H1 (cell line): Measurements from ENCODE around the gene GRIN2B. TPM values are rescaled to one million over a fixed set of nuclear protein-coding genes. Genes with fewer than 3 reads are reported as not detected.

Experiments used
- CTCF ChIA-PET: fragments of 300-600 bp; sonication (Branson Sonifier 250); formaldehyde crosslinking; loops from one replicate; lab custom pipeline; 2021; ENCODE audit not compliant: partially characterized antibody; lab: Charles Lee
- POLR2A ChIA-PET: fragments of 300-600 bp; sonication (Branson Sonifier 250); formaldehyde crosslinking; loops from one replicate; lab custom pipeline; 2021; ENCODE audit warnings: inconsistent platforms; ENCODE audit not compliant: partially characterized antibody; lab: Charles Lee
- DNase-seq, 2 experiments: peaks; one replicate each; pipeline versions ENCODE4 v3.0.0 to v3.0.0-alpha.2; 2010 to 2022; ENCODE audit warnings: low spot score in 2 of 2, low read depth in 1 of 2, mixed read lengths in 1 of 2
- FAIRE-seq: peaks from 2 replicates; lab custom pipeline; 2011; peaks lifted over from hg19 to GRCh38; lab: Jason Lieb, UNC
- H2AFZ ChIP-seq: 2 replicates; pipeline ENCODE4 v1.8.1; 2012; ENCODE audit warnings: low read length, inconsistent platforms
- H2AK5ac ChIP-seq: 2 replicates; pipeline ENCODE4 v1.6.1; 2013; ENCODE audit warnings: low read depth, low read length
- H2BK120ac ChIP-seq: replicated peaks from 2 replicates; pipeline ENCODE3; 2013; ENCODE audit warnings: low read depth, low read length, inconsistent platforms
- H2BK12ac ChIP-seq: 2 replicates; pipeline ENCODE4 v1.6.1; 2013; ENCODE audit warnings: low read depth, low read length
- H2BK15ac ChIP-seq: 2 replicates; pipeline ENCODE4 v1.6.1; 2013; ENCODE audit warnings: low read length
- H2BK20ac ChIP-seq: 2 replicates; pipeline ENCODE4 v1.6.1; 2013; ENCODE audit warnings: low read length
- H2BK5ac ChIP-seq: 2 replicates; pipeline ENCODE4 v1.6.1; 2013; ENCODE audit warnings: low read depth, low read length
- H3K14ac ChIP-seq: 2 replicates; pipeline ENCODE4 v1.6.1; 2013; ENCODE audit warnings: inconsistent platforms; ENCODE audit not compliant: insufficient read length
- H3K18ac ChIP-seq: 2 replicates; pipeline ENCODE4 v1.6.1; 2013; ENCODE audit warnings: low read length; ENCODE audit errors: extremely low read depth
- H3K23ac ChIP-seq: 2 replicates; pipeline ENCODE4 v1.6.1; 2013; ENCODE audit warnings: inconsistent platforms; ENCODE audit not compliant: insufficient read length
- H3K23me2 ChIP-seq: 2 replicates; pipeline ENCODE4 v1.6.1; 2013; ENCODE audit warnings: low read depth, low read length
- H3K27ac ChIP-seq: 2 replicates; pipeline ENCODE4 v1.6.1; 2011; ENCODE audit warnings: low read depth, low read length, inconsistent platforms
- H3K27me3 ChIP-seq, 4 experiments: replicated peaks in 1 of 4; 1 replicate in 1 of 4; 2 replicates in 3 of 4; pipeline versions ENCODE4 v1.6.1 to v1.8.1; 2011 to 2013; ENCODE audit warnings: low read length in 3 of 4, mild to moderate bottlenecking in 3 of 4, inconsistent platforms in 2 of 4, mixed read lengths in 2 of 4, moderate library complexity in 1 of 4; ENCODE audit not compliant: control insufficient read depth in 3 of 4, insufficient read depth in 3 of 4; ENCODE audit errors: extremely low read depth in 1 of 4
- H3K36me3 ChIP-seq, 4 experiments: 2 replicates each; pipeline versions ENCODE4 v1.6.1 to v1.8.1; 2011 to 2013; ENCODE audit warnings: mild to moderate bottlenecking in 4 of 4, low read length in 3 of 4, moderate library complexity in 2 of 4, control low read depth in 1 of 4, inconsistent platforms in 1 of 4; ENCODE audit not compliant: insufficient read depth in 4 of 4, control insufficient read depth in 2 of 4
- H3K4ac ChIP-seq: replicated peaks from 2 replicates; pipeline ENCODE3; 2013; ENCODE audit warnings: low read length, low read depth, mixed read lengths, inconsistent platforms; ENCODE audit not compliant: insufficient read length
- H3K4me1 ChIP-seq, 4 experiments: replicated peaks in 1 of 4; 1 replicate in 1 of 4; 2 replicates in 3 of 4; pipeline versions ENCODE4 v1.6.1 to v1.8.1; 2011 to 2013; ENCODE audit warnings: low read length in 3 of 4, inconsistent platforms in 2 of 4, mixed read lengths in 1 of 4; ENCODE audit not compliant: insufficient read depth in 4 of 4, control insufficient read depth in 3 of 4
- H3K4me2 ChIP-seq, 2 experiments: 2 replicates each; pipeline versions ENCODE4 v1.6.1 to v1.8.1; 2011 to 2013; ENCODE audit warnings: low read depth in 2 of 2, low read length in 2 of 2, control low read depth in 1 of 2, inconsistent platforms in 1 of 2, mild to moderate bottlenecking in 1 of 2; ENCODE audit not compliant: insufficient read depth in 1 of 2
- H3K4me3 ChIP-seq, 4 experiments: fragments of 200-600, 300-600 bp in 1 of 4; sonication (generic), shearing (Covaris generic), sonication (Bioruptor Twin) in 1 of 4; 2 replicates each; pipeline versions ENCODE4 v1.5.1 to v1.8.1; 2011 to 2016; ENCODE audit warnings: low read length in 4 of 4, low read depth in 3 of 4, control low read depth in 2 of 4, inconsistent platforms in 2 of 4, mild to moderate bottlenecking in 2 of 4, mixed read lengths in 1 of 4, moderate library complexity in 1 of 4; ENCODE audit not compliant: insufficient read depth in 2 of 4; ENCODE audit errors: extremely low read depth in 1 of 4
- H3K56ac ChIP-seq: replicated peaks from 2 replicates; pipeline ENCODE3; 2013; ENCODE audit warnings: low read depth, mild to moderate bottlenecking, mixed read lengths, low read length, inconsistent platforms; ENCODE audit not compliant: insufficient read length
- H3K79me1 ChIP-seq: 2 replicates; pipeline ENCODE4 v1.6.1; 2013; ENCODE audit warnings: low read depth, low read length, control low read depth
- H3K79me2 ChIP-seq, 2 experiments: 2 replicates each; pipeline versions ENCODE4 v1.6.1 to v1.8.1; 2012 to 2013; ENCODE audit warnings: low read length in 2 of 2, mild to moderate bottlenecking in 2 of 2, inconsistent platforms in 1 of 2; ENCODE audit not compliant: insufficient read depth in 2 of 2, control insufficient read depth in 1 of 2
- H3K9ac ChIP-seq, 4 experiments: replicated peaks in 1 of 4; 1 replicate in 1 of 4; 2 replicates in 3 of 4; pipeline versions ENCODE4 v1.6.1 to v1.8.1; 2011 to 2013; ENCODE audit warnings: low read depth in 3 of 4, low read length in 3 of 4, control low read depth in 2 of 4, mild to moderate bottlenecking in 2 of 4, moderate library complexity in 2 of 4, inconsistent platforms in 1 of 4; ENCODE audit errors: extremely low read depth in 1 of 4
- H3K9me3 ChIP-seq, 2 experiments: 2 replicates each; pipeline versions ENCODE4 v1.6.1 to v1.8.1; 2012 to 2013; ENCODE audit warnings: mild to moderate bottlenecking in 2 of 2, moderate library complexity in 2 of 2, control low read depth in 1 of 2, inconsistent platforms in 1 of 2, low read depth in 1 of 2, low read length in 1 of 2, mixed read lengths in 1 of 2; ENCODE audit not compliant: insufficient read depth in 2 of 2
- H4K20me1 ChIP-seq, 2 experiments: replicated peaks in 1 of 2; 2 replicates each; pipeline versions ENCODE3 to v1.8.1; 2011 to 2013; ENCODE audit warnings: inconsistent platforms in 2 of 2, low read length in 2 of 2, mild to moderate bottlenecking in 1 of 2; ENCODE audit not compliant: insufficient read depth in 2 of 2, control insufficient read depth in 1 of 2
- H4K5ac ChIP-seq: 2 replicates; pipeline ENCODE4 v1.6.1; 2013; ENCODE audit warnings: low read length, low read depth, mixed read lengths, inconsistent platforms; ENCODE audit not compliant: insufficient read length
- H4K8ac ChIP-seq: 2 replicates; pipeline ENCODE4 v1.8.0; 2013; ENCODE audit warnings: mild to moderate bottlenecking, moderate library complexity, low read length, inconsistent platforms; ENCODE audit not compliant: insufficient read depth; ENCODE audit errors: extremely low read depth
- H4K91ac ChIP-seq: replicated peaks from 2 replicates; pipeline ENCODE3; 2013; ENCODE audit warnings: low read length, mixed read lengths, inconsistent platforms; ENCODE audit not compliant: insufficient read length
- CEBPB ChIP-seq: IDR thresholded peaks from 2 replicates; pipeline ENCODE4 v1.6.1; 2012; ENCODE audit warnings: low read depth, low read length
- CTCF ChIP-seq, 3 experiments: IDR thresholded peaks; 1 replicate in 2 of 3; 2 replicates in 1 of 3; pipeline versions ENCODE4 v1.5.1 to v1.6.1; 2011; ENCODE audit warnings: low read length in 3 of 3, mild to moderate bottlenecking in 3 of 3, inconsistent platforms in 2 of 3, low read depth in 1 of 3, moderate library complexity in 1 of 3; ENCODE audit not compliant: insufficient read depth in 1 of 3; ENCODE audit errors: control extremely low read depth in 1 of 3
- E2F6 ChIP-seq: IDR thresholded peaks from 2 replicates; pipeline ENCODE4 v1.6.1; 2012; ENCODE audit warnings: inconsistent platforms
- EZH2 ChIP-seq: fragments of 200-600 bp; sonication (generic); IDR thresholded peaks from 2 replicates; pipeline ENCODE4 v1.7.1; 2012; ENCODE audit warnings: low read depth, mild to moderate bottlenecking, moderate library complexity, low read length, inconsistent platforms; ENCODE audit not compliant: severe bottlenecking
- MAX ChIP-seq: IDR thresholded peaks from 2 replicates; pipeline ENCODE4 v1.6.1; 2012; ENCODE audit warnings: inconsistent platforms
- PHF8 ChIP-seq: fragments of 200-600 bp; sonication (generic); conservative IDR thresholded peaks from 2 replicates; pipeline ENCODE4 v1.7.1; 2012; ENCODE audit warnings: low read depth, mild to moderate bottlenecking, inconsistent platforms, low read length, moderate library complexity
- POU5F1 ChIP-seq: IDR thresholded peaks from 2 replicates; pipeline ENCODE4 v1.6.1; 2011; ENCODE audit warnings: low read depth, mild to moderate bottlenecking, low read length, moderate library complexity
- RBBP5 ChIP-seq: IDR thresholded peaks from 2 replicates; pipeline ENCODE4 v1.7.1; 2012; ENCODE audit warnings: low read depth, mild to moderate bottlenecking, inconsistent platforms, low read length, moderate library complexity, borderline replicate concordance
- SAP30 ChIP-seq: fragments of 300-600 bp; sonication (generic); IDR thresholded peaks from 2 replicates; pipeline ENCODE4 v1.7.1; 2012; ENCODE audit warnings: low read length, moderate library complexity, mild to moderate bottlenecking, inconsistent platforms; ENCODE audit not compliant: insufficient read depth, insufficient replicate concordance
- SIX5 ChIP-seq: IDR thresholded peaks from 2 replicates; pipeline ENCODE4 v1.6.1; 2011; ENCODE audit warnings: mild to moderate bottlenecking, low read depth, low read length
- TAF1 ChIP-seq: IDR thresholded peaks from 2 replicates; pipeline ENCODE4 v1.6.1; 2011; ENCODE audit warnings: mild to moderate bottlenecking, low read depth, low read length
- WGBS, 2 experiments: shearing (Covaris generic) in 1 of 2; methylation state at CpG; one replicate each; pipeline versions ENCODE4 v1.1.6 to v1.1.7; 2013 to 2015; ENCODE audit warnings: low lambda C conversion rate in 2 of 2, mixed read lengths in 2 of 2, inconsistent platforms in 1 of 2, low coverage in 1 of 2, missing lambda C conversion rate in 1 of 2; ENCODE audit not compliant: insufficient replicate concordance in 2 of 2, insufficient coverage in 1 of 2, insufficient read length in 1 of 2; ENCODE audit errors: extremely low coverage in 1 of 2, missing lambda C conversion rate in 1 of 2; 5-methylcytosine and 5-hydroxymethylcytosine counted together
- polyA plus RNA-seq, 7 experiments: library from polyadenylated mRNA; depleted of rRNA in 3 of 7; stranded (reverse) in 5 of 7; unstranded in 2 of 7; fragments of >200 nt in 5 of 7; fragments of 200-250 nt in 2 of 7; gene quantifications; 1 replicate in 5 of 7; 2 replicates in 1 of 7; 4 replicates in 1 of 7; pipeline versions ENCODE4 v1.2.1 to v1.2.3, GENCODE V29; 2011 to 2013; ENCODE audit warnings: missing spikeins in 2 of 7, mixed read lengths in 2 of 7
- total RNA-seq: library from RNA; stranded (reverse); fragmentation: NEBNext Ultra II Directional; extraction: Animal tissue kit (Norgen Biotek cat#: 25700); gene quantifications from 2 replicates; pipeline ENCODE4 v1.2.1, GENCODE V29; 2021

GRIN2B gene
- total and polyA plus RNA-seq, 2 of the 8 experiments (the other 6 are each of a cell fraction or from before 2014, with no cell fraction given), result 0.68 to 3.2 TPM

- H4K20me1 ChIP-seq, result no peaks in the 10 kb centered on the region
- no peaks in the 10 kb centered on the region for H3K27me3 ChIP-seq
- H2BK5ac ChIP-seq, result no peak overlapping the region
- H3K23ac ChIP-seq, result no peak overlapping the region
- CTCF ChIA-PET, result no interaction called here
- POLR2A ChIA-PET, result no interaction called here
- H3K23me2 ChIP-seq, result no peaks in the 10 kb centered on the region
- no peak overlapping the region for H4K91ac ChIP-seq
- FAIRE-seq (no peak), DNase-seq (no peak)
- no peak overlapping the region for H2AFZ ChIP-seq
- no peak overlapping the region for H2AK5ac ChIP-seq
- H2BK12ac ChIP-seq, result no peak overlapping the region
- H4K8ac ChIP-seq, result no peak overlapping the region
- no peak overlapping the region for H2BK15ac ChIP-seq
- H3K9ac ChIP-seq, result no peak overlapping the region
- H3K27ac ChIP-seq, result no peak overlapping the region
- H3K36me3 ChIP-seq, result no peaks in the 10 kb centered on the region
- H4K5ac ChIP-seq, result no peak overlapping the region
- WGBS, 2 experiments, result 83% methylated on average over 1 of the region's 1 CpG; no CpG with 5 or more reads in 1 of the 2 experiments
- H3K14ac ChIP-seq, result no peak overlapping the region
- H3K4me3 ChIP-seq, result no peak overlapping the region
- H3K4me2 ChIP-seq, result no peak overlapping the region
- no peak overlapping the region for H3K18ac ChIP-seq
- H3K56ac ChIP-seq, result no peak overlapping the region
- H3K4me1 ChIP-seq, result no peaks in the 10 kb centered on the region
- H3K4ac ChIP-seq, result no peak overlapping the region
- no peaks in the 10 kb centered on the region for H3K79me1 ChIP-seq
- no peak overlapping the region for H2BK20ac ChIP-seq
- no peak overlapping the region for H2BK120ac ChIP-seq
- 0 out of 4 replicates have a peak, but pooled peaks cover 0 to 4% of the 10 kb centered on the region in 2 experiments for H3K9me3 ChIP-seq
- H3K79me2 ChIP-seq, result no peaks in the 10 kb centered on the region
- TF ChIP-seq CTCF (IDR thresholded peaks at IDR 0.05; ENCODE audit: control extremely low read depth in 1 of 3, insufficient read depth in 1 of 3, low read depth in 1 of 3, low read length in 3 of 3), result no peak
- no peak for TF ChIP-seq RBBP5
- TF ChIP-seq SAP30, result no peak
- TF ChIP-seq TAF1, result no peak
- TF ChIP-seq POU5F1, result no peak
- TF ChIP-seq PHF8, result no peak
- no peak for TF ChIP-seq CEBPB
- no peak for TF ChIP-seq E2F6
- TF ChIP-seq MAX, result no peak
- no peak for TF ChIP-seq SIX5
- TF ChIP-seq EZH2, result no peak
These were observed 29.6 kb upstream of the GRIN2B start for GRCh38 chr12:14010989-14011388.
